Measurements from ENCODE around the gene TAGLN. TPM values are rescaled to one million over a fixed set of nuclear protein-coding genes. Genes with fewer than 3 reads are reported as not detected.

TAGLN gene
- total RNA-seq, 4 donors from 2014 or later, result 110 to 361 (median 254) TPM

GRCh38 chr11:117171404-117172061, 27.6 kb upstream of the TAGLN start:
- DNase-seq, result no peak
- Histone ChIP-seq H3K27me3 (no peaks in the 10 kb centered on the region), H3K36me3 (peaks cover 0 to 41% (median 0%) of the 10 kb centered on the region in 3 donors), H3K9me3 (no peaks in the 10 kb centered on the region), H3K4me3 (no peak overlapping the region), H3K4me1 (peaks cover 0 to 7% (median 0%) of the 10 kb centered on the region in 4 donors), H3K27ac (peak overlapping the region in 2 of 4 donors; percentile 30 to 42)
- TF ChIP-seq POLR2A (IDR thresholded peaks at IDR 0.05) (no peak), CTCF (IDR thresholded peaks at IDR 0.05) (no peak)

- Histone ChIP-seq H3K9me3 (no peaks in the 10 kb centered on the region), H3K4me3 (no peak overlapping the region), H3K4me1 (peaks cover 0 to 13% (median 0%) of the 10 kb centered on the region in 4 donors), H3K36me3 (peaks cover 0 to 29% (median 0%) of the 10 kb centered on the region in 3 donors), H3K27me3 (no peaks in the 10 kb centered on the region), H3K27ac (no peak overlapping the region)
- no peak for DNase-seq
- no peak for TF ChIP-seq POLR2A (IDR thresholded peaks at IDR 0.05)
- no peak for TF ChIP-seq CTCF (IDR thresholded peaks at IDR 0.05)
Observed at GRCh38 chr11:117172724-117173421, 26.3 kb upstream of the TAGLN start.

- Histone ChIP-seq H3K4me1 (peaks cover 0 to 23% (median 1%) of the 10 kb centered on the region in 4 donors), H3K27me3 (no peaks in the 10 kb centered on the region), H3K27ac (no peak overlapping the region), H3K36me3 (peaks cover 0 to 9% (median 0%) of the 10 kb centered on the region in 3 donors), H3K9me3 (no peaks in the 10 kb centered on the region), H3K4me3 (no peak overlapping the region)
- TF ChIP-seq CTCF (IDR thresholded peaks at IDR 0.05) (no peak), POLR2A (IDR thresholded peaks at IDR 0.05) (no peak)
- no peak for DNase-seq
Observed at GRCh38 chr11:117175104-117175503, 24.1 kb upstream of the TAGLN start.

GRCh38 chr11:117175781-117176180, 23.4 kb upstream of the TAGLN start:
- Histone ChIP-seq H3K36me3 (peaks cover 0 to 3% (median 0%) of the 10 kb centered on the region in 3 donors), H3K4me3 (no peak overlapping the region), H3K27ac (peak overlapping the region in 1 of 4 donors; percentile 12), H3K4me1 (peaks cover under 1 to 30% (median 6%) of the 10 kb centered on the region in 4 donors), H3K9me3 (no peaks in the 10 kb centered on the region), H3K27me3 (no peaks in the 10 kb centered on the region)
- no peak for DNase-seq
- TF ChIP-seq POLR2A (IDR thresholded peaks at IDR 0.05), result no peak
- no peak for TF ChIP-seq CTCF (IDR thresholded peaks at IDR 0.05)

GRCh38 chr11:117176186-117176585, 23.0 kb upstream of the TAGLN start:
- Histone ChIP-seq H3K27me3 (no peaks in the 10 kb centered on the region), H3K9me3 (no peaks in the 10 kb centered on the region), H3K36me3 (no peaks in the 10 kb centered on the region), H3K4me1 (peaks cover 4 to 34% (median 9%) of the 10 kb centered on the region in 4 donors), H3K4me3 (no peak overlapping the region), H3K27ac (no peak overlapping the region)
- no peak for DNase-seq
- TF ChIP-seq POLR2A (IDR thresholded peaks at IDR 0.05) (no peak), CTCF (IDR thresholded peaks at IDR 0.05) (no peak)
